Endothelial cell of umbilical vein (primary cell): ENCODE results near the gene ATP6V1G1. TPM values are rescaled to one million over a fixed set of nuclear protein-coding genes. Genes with fewer than 3 reads are reported as not detected.

Source experiments
- BruUV-seq: library from RNA; stranded (reverse); fragments of 400-500 nt; replicated peaks from 2 replicates; lab custom pipeline; 2021; lab: Mats Ljungman, UMichigan
- CTCF ChIA-PET: fragments of 300-600, 350-600 bp; sonication (Branson Sonifier 250); formaldehyde crosslinking; loops from one replicate; lab custom pipeline; 2021; ENCODE audit warnings: antibody characterized with exemption, inconsistent platforms; lab: Charles Lee
- POLR2A ChIA-PET: fragments of 300-600, 350-600 bp; sonication (Branson Sonifier 250); formaldehyde crosslinking; loops from one replicate; lab custom pipeline; 2021; ENCODE audit warnings: antibody characterized with exemption, inconsistent platforms; lab: Charles Lee
- DNase-seq: peaks from one replicate; pipeline ENCODE4 v3.0.0-alpha.2; 2011; ENCODE audit warnings: low read depth, low spot score
- FAIRE-seq: peaks from 2 replicates; lab custom pipeline; 2011; peaks lifted over from hg19 to GRCh38; lab: Jason Lieb, UNC
- H2AFZ ChIP-seq: 2 replicates; pipeline ENCODE4 v1.6.0; 2012; ENCODE audit warnings: low read depth, low read length, control low read depth, inconsistent platforms
- H3K27ac ChIP-seq: 2 replicates; pipeline ENCODE4 v1.5.1; 2011; ENCODE audit warnings: low read depth, mild to moderate bottlenecking, control low read depth, low read length, moderate library complexity; ENCODE audit not compliant: insufficient read depth
- H3K27me3 ChIP-seq, 2 experiments: 2 replicates each; pipeline versions ENCODE4 v1.6.0 to v1.6.1; 2011; ENCODE audit warnings: low read length in 2 of 2, mixed read lengths in 1 of 2; ENCODE audit not compliant: control insufficient read depth in 2 of 2, insufficient read depth in 2 of 2
- H3K36me3 ChIP-seq, 2 experiments: 2 replicates in 1 of 2; 3 replicates in 1 of 2; pipeline ENCODE4 v1.5.1; 2011; ENCODE audit warnings: low read length in 2 of 2, mild to moderate bottlenecking in 1 of 2, moderate library complexity in 1 of 2; ENCODE audit not compliant: control insufficient read depth in 2 of 2, insufficient read depth in 2 of 2; ENCODE audit errors: extremely low read depth in 1 of 2
- H3K4me1 ChIP-seq: 3 replicates; pipeline ENCODE4 v1.5.1; 2011; ENCODE audit warnings: mild to moderate bottlenecking, low read length; ENCODE audit not compliant: control insufficient read depth, insufficient read depth; ENCODE audit errors: extremely low read depth
- H3K4me2 ChIP-seq: 2 replicates; pipeline ENCODE4 v1.6.1; 2011; ENCODE audit warnings: low read length, control low read depth, mixed read lengths; ENCODE audit not compliant: insufficient read depth
- H3K4me3 ChIP-seq, 3 experiments: fragments of 200-600 bp in 1 of 3; sonication (generic), shearing (Covaris generic) in 1 of 3; replicated peaks in 1 of 3; 2 replicates each; pipeline ENCODE4 v1.5.1; 2011 to 2016; ENCODE audit warnings: control low read depth in 3 of 3, low read length in 3 of 3, mild to moderate bottlenecking in 2 of 3, inconsistent platforms in 1 of 3, low read depth in 1 of 3, moderate library complexity in 1 of 3; ENCODE audit not compliant: insufficient read depth in 1 of 3
- H3K79me2 ChIP-seq: 2 replicates; pipeline ENCODE4 v1.6.0; 2012; ENCODE audit warnings: low read length, inconsistent platforms; ENCODE audit not compliant: control insufficient read depth, insufficient read depth
- H3K9ac ChIP-seq: replicated peaks from 2 replicates; pipeline ENCODE3; 2011; ENCODE audit warnings: low read length, control low read depth; ENCODE audit not compliant: insufficient read depth; ENCODE audit errors: extremely low read depth
- H3K9me1 ChIP-seq: replicated peaks from 3 replicates; pipeline ENCODE4 v1.6.0; 2011; ENCODE audit warnings: mild to moderate bottlenecking, low read length; ENCODE audit not compliant: control insufficient read depth, insufficient read depth; ENCODE audit errors: extremely low read depth
- H3K9me3 ChIP-seq: replicated peaks from 2 replicates; pipeline ENCODE4 v1.5.1; 2012; ENCODE audit warnings: low read length, inconsistent platforms; ENCODE audit not compliant: control insufficient read depth, insufficient read depth
- H4K20me1 ChIP-seq: replicated peaks from 2 replicates; pipeline ENCODE3; 2011; ENCODE audit warnings: mild to moderate bottlenecking, low read length; ENCODE audit not compliant: control insufficient read depth, insufficient read depth; ENCODE audit errors: extremely low read depth
- CTCF ChIP-seq, 2 donors: IDR thresholded peaks; 1 replicate in 1 of 2; 2 replicates in 1 of 2; pipeline ENCODE4 v1.5.1; 2011; ENCODE audit warnings: low read length in 2 of 2, mild to moderate bottlenecking in 2 of 2, moderate library complexity in 2 of 2, control low read depth in 1 of 2, inconsistent platforms in 1 of 2, low read depth in 1 of 2; ENCODE audit not compliant: insufficient read depth in 1 of 2; ENCODE audit errors: extremely low read depth in 1 of 2
- EZH2 ChIP-seq: IDR thresholded peaks from 2 replicates; pipeline ENCODE4 v1.6.1; 2012; ENCODE audit warnings: borderline replicate concordance, low read depth, mild to moderate bottlenecking, moderate library complexity, low read length, inconsistent platforms; ENCODE audit not compliant: severe bottlenecking
- FOS ChIP-seq: IDR thresholded peaks from 2 replicates; pipeline ENCODE4 v1.6.1; 2011; ENCODE audit warnings: mild to moderate bottlenecking, low read length, moderate library complexity, borderline replicate concordance; ENCODE audit not compliant: insufficient read depth
- GATA2 ChIP-seq: IDR thresholded peaks from 2 replicates; pipeline ENCODE4 v1.7.0; 2011; ENCODE audit warnings: low read depth, mild to moderate bottlenecking, moderate library complexity, mixed read lengths, low read length; ENCODE audit not compliant: insufficient read length, insufficient read depth
- JUN ChIP-seq: IDR thresholded peaks from 2 replicates; pipeline ENCODE4 v1.6.1; 2011; ENCODE audit warnings: borderline replicate concordance, low read depth; ENCODE audit not compliant: insufficient read length, insufficient read depth
- MYC ChIP-seq: IDR thresholded peaks from one replicate; pipeline ENCODE4 v1.6.1; 2011; ENCODE audit warnings: mild to moderate bottlenecking, low read depth, low read length
- POLR2A ChIP-seq: IDR thresholded peaks from 2 replicates; pipeline ENCODE4 v1.6.1; 2012; ENCODE audit warnings: low read depth, mild to moderate bottlenecking, control low read depth, low read length
- POLR2AphosphoS5 ChIP-seq: IDR thresholded peaks from 2 replicates; pipeline ENCODE4 v1.6.1; 2012; ENCODE audit warnings: low read depth, mild to moderate bottlenecking, control low read depth, low read length, moderate library complexity; ENCODE audit not compliant: insufficient read depth
- dilution Hi-C: fragments of 300-500 bp; cut with MboI; formaldehyde crosslinking; loops from one replicate; pipeline ENCODE4 v1.15.0; 2019; ENCODE audit warnings: low sequenced_read_pairs; ENCODE audit not compliant: extremely low pct_ligation_motif_present
- intact Hi-C: fragments of 100-400 bp; cut with micrococcal nuclease; formaldehyde crosslinking; loops from one replicate; pipeline ENCODE4 v1.10.0; 2022
- polyA plus RNA-seq, 4 experiments: library from polyadenylated mRNA; depleted of rRNA in 3 of 4; stranded (reverse) in 3 of 4; unstranded in 1 of 4; fragments of >200 nt; gene quantifications; 2 replicates each; pipeline versions ENCODE4 v1.2.1 to v1.2.3, GENCODE V29; 2011 to 2012; ENCODE audit warnings: missing spikeins in 1 of 4
- total RNA-seq: library from RNA; stranded (reverse); gene quantifications from 2 replicates; pipeline ENCODE4 v1.2.3, GENCODE V29; 2021
- TF ChIP-seq, protein P1 (sequence below): IDR thresholded peaks from 2 replicates; pipeline ENCODE4 v1.6.1; 2011; ENCODE audit not compliant: insufficient read depth, insufficient read length

Gene ATP6V1G1
- total and polyA plus RNA-seq, 2 donors (not counting 3 experiments of a cell fraction or from before 2014, with no cell fraction given) = 78.9 to 96.9 TPM

DNA sequence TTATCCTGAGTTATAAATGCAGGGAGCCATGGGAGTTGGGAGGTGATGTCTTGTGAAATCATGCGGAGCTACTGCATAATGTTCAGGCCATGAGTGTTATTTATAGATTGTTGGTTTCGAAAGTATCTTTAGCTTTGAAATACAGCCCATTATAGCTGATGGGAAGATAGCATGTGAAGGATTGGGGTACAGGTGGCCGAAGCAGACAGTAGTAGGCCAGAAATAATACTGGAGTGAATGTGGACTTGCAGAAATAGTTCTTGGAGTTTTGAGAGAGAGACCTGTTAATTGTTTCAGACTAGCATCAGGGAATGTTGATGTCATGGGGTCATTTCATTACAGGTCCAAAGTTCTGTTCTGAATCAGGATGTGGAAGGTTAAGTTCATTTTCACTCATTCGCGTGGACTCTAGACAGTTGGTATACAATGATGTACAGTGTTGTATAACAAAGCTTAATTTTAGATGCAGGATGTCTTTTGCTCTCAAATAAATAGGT, 3.8 kb downstream of the ATP6V1G1 start:
- POLR2A ChIA-PET = no interaction called here
- intact Hi-C loops = no loop called here

More for the DNA sequence above, 3.8 kb downstream of the ATP6V1G1 start:
- TF ChIP-seq FOS = no peak
- TF ChIP-seq, protein P1, sequence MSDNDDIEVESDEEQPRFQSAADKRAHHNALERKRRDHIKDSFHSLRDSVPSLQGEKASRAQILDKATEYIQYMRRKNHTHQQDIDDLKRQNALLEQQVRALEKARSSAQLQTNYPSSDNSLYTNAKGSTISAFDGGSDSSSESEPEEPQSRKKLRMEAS = no peak
- no peak for TF ChIP-seq GATA2
- no peak for TF ChIP-seq JUN
- no peak for TF ChIP-seq POLR2A
- no peak for TF ChIP-seq MYC
- TF ChIP-seq POLR2AphosphoS5 = no peak
- TF ChIP-seq EZH2 = no peak
- no peak for TF ChIP-seq CTCF (IDR thresholded peaks at IDR 0.05; ENCODE audit: extremely low read depth in 1 of 2, insufficient read depth in 1 of 2, low read depth in 1 of 2, low read length in 2 of 2)
- Histone ChIP-seq H2AFZ (no peak overlapping the region), H3K4me2 (no peak overlapping the region), H3K9ac (no peak overlapping the region), H3K79me2 (peaks cover 74% of the 10 kb centered on the region), H3K4me3 (no peak overlapping the region), H4K20me1 (no peaks in the 10 kb centered on the region), H3K9me1 (no peaks in the 10 kb centered on the region), H3K27ac (no peak overlapping the region), H3K4me1 (peaks cover 26% of the 10 kb centered on the region), H3K36me3 (peaks cover 5 to 20% of the 10 kb centered on the region in 2 experiments), H3K27me3 (no peaks in the 10 kb centered on the region), H3K9me3 (no peaks in the 10 kb centered on the region)
- CTCF ChIA-PET = interaction anchor here (0.5 to 4.2 kb wide), 11 partner anchors 10 to 423 kb away, joined by 3 to 90 read pairs (median 6); partner anchors contain the start of gene WHRN
- DNase-seq (no peak), FAIRE-seq (no peak)
- dilution Hi-C loops = no loop called here
- BruUV-seq = no TSS peak
